H1 (cell line): ENCODE measurements around the gene OR8D2. TPM values are rescaled to one million over a fixed set of nuclear protein-coding genes. Genes with fewer than 3 reads are reported as not detected.

Experiments used
- CTCF ChIA-PET: fragments of 300-600 bp; sonication (Branson Sonifier 250); formaldehyde crosslinking; loops from one replicate; lab custom pipeline; 2021; ENCODE audit not compliant: partially characterized antibody; lab: Charles Lee
- POLR2A ChIA-PET: fragments of 300-600 bp; sonication (Branson Sonifier 250); formaldehyde crosslinking; loops from one replicate; lab custom pipeline; 2021; ENCODE audit warnings: inconsistent platforms; ENCODE audit not compliant: partially characterized antibody; lab: Charles Lee
- DNase-seq, 2 experiments: peaks; one replicate each; pipeline versions ENCODE4 v3.0.0 to v3.0.0-alpha.2; 2010 to 2022; ENCODE audit warnings: low spot score in 2 of 2, low read depth in 1 of 2, mixed read lengths in 1 of 2
- FAIRE-seq: peaks from 2 replicates; lab custom pipeline; 2011; peaks lifted over from hg19 to GRCh38; lab: Jason Lieb, UNC
- H2AFZ ChIP-seq: 2 replicates; pipeline ENCODE4 v1.8.1; 2012; ENCODE audit warnings: low read length, inconsistent platforms
- H2AK5ac ChIP-seq: 2 replicates; pipeline ENCODE4 v1.6.1; 2013; ENCODE audit warnings: low read depth, low read length
- H2BK120ac ChIP-seq: replicated peaks from 2 replicates; pipeline ENCODE3; 2013; ENCODE audit warnings: low read depth, low read length, inconsistent platforms
- H2BK12ac ChIP-seq: 2 replicates; pipeline ENCODE4 v1.6.1; 2013; ENCODE audit warnings: low read depth, low read length
- H2BK15ac ChIP-seq: 2 replicates; pipeline ENCODE4 v1.6.1; 2013; ENCODE audit warnings: low read length
- H2BK20ac ChIP-seq: 2 replicates; pipeline ENCODE4 v1.6.1; 2013; ENCODE audit warnings: low read length
- H2BK5ac ChIP-seq: 2 replicates; pipeline ENCODE4 v1.6.1; 2013; ENCODE audit warnings: low read depth, low read length
- H3K14ac ChIP-seq: 2 replicates; pipeline ENCODE4 v1.6.1; 2013; ENCODE audit warnings: inconsistent platforms; ENCODE audit not compliant: insufficient read length
- H3K18ac ChIP-seq: 2 replicates; pipeline ENCODE4 v1.6.1; 2013; ENCODE audit warnings: low read length; ENCODE audit errors: extremely low read depth
- H3K23ac ChIP-seq: 2 replicates; pipeline ENCODE4 v1.6.1; 2013; ENCODE audit warnings: inconsistent platforms; ENCODE audit not compliant: insufficient read length
- H3K23me2 ChIP-seq: 2 replicates; pipeline ENCODE4 v1.6.1; 2013; ENCODE audit warnings: low read depth, low read length
- H3K27ac ChIP-seq: 2 replicates; pipeline ENCODE4 v1.6.1; 2011; ENCODE audit warnings: low read depth, low read length, inconsistent platforms
- H3K27me3 ChIP-seq, 4 experiments: replicated peaks in 1 of 4; 1 replicate in 1 of 4; 2 replicates in 3 of 4; pipeline versions ENCODE4 v1.6.1 to v1.8.1; 2011 to 2013; ENCODE audit warnings: low read length in 3 of 4, mild to moderate bottlenecking in 3 of 4, inconsistent platforms in 2 of 4, mixed read lengths in 2 of 4, moderate library complexity in 1 of 4; ENCODE audit not compliant: control insufficient read depth in 3 of 4, insufficient read depth in 3 of 4; ENCODE audit errors: extremely low read depth in 1 of 4
- H3K36me3 ChIP-seq, 4 experiments: 2 replicates each; pipeline versions ENCODE4 v1.6.1 to v1.8.1; 2011 to 2013; ENCODE audit warnings: mild to moderate bottlenecking in 4 of 4, low read length in 3 of 4, moderate library complexity in 2 of 4, control low read depth in 1 of 4, inconsistent platforms in 1 of 4; ENCODE audit not compliant: insufficient read depth in 4 of 4, control insufficient read depth in 2 of 4
- H3K4ac ChIP-seq: replicated peaks from 2 replicates; pipeline ENCODE3; 2013; ENCODE audit warnings: low read length, low read depth, mixed read lengths, inconsistent platforms; ENCODE audit not compliant: insufficient read length
- H3K4me1 ChIP-seq, 4 experiments: replicated peaks in 1 of 4; 1 replicate in 1 of 4; 2 replicates in 3 of 4; pipeline versions ENCODE4 v1.6.1 to v1.8.1; 2011 to 2013; ENCODE audit warnings: low read length in 3 of 4, inconsistent platforms in 2 of 4, mixed read lengths in 1 of 4; ENCODE audit not compliant: insufficient read depth in 4 of 4, control insufficient read depth in 3 of 4
- H3K4me2 ChIP-seq, 2 experiments: 2 replicates each; pipeline versions ENCODE4 v1.6.1 to v1.8.1; 2011 to 2013; ENCODE audit warnings: low read depth in 2 of 2, low read length in 2 of 2, control low read depth in 1 of 2, inconsistent platforms in 1 of 2, mild to moderate bottlenecking in 1 of 2; ENCODE audit not compliant: insufficient read depth in 1 of 2
- H3K4me3 ChIP-seq, 4 experiments: fragments of 200-600, 300-600 bp in 1 of 4; sonication (generic), shearing (Covaris generic), sonication (Bioruptor Twin) in 1 of 4; 2 replicates each; pipeline versions ENCODE4 v1.5.1 to v1.8.1; 2011 to 2016; ENCODE audit warnings: low read length in 4 of 4, low read depth in 3 of 4, control low read depth in 2 of 4, inconsistent platforms in 2 of 4, mild to moderate bottlenecking in 2 of 4, mixed read lengths in 1 of 4, moderate library complexity in 1 of 4; ENCODE audit not compliant: insufficient read depth in 2 of 4; ENCODE audit errors: extremely low read depth in 1 of 4
- H3K56ac ChIP-seq: replicated peaks from 2 replicates; pipeline ENCODE3; 2013; ENCODE audit warnings: low read depth, mild to moderate bottlenecking, mixed read lengths, low read length, inconsistent platforms; ENCODE audit not compliant: insufficient read length
- H3K79me1 ChIP-seq: 2 replicates; pipeline ENCODE4 v1.6.1; 2013; ENCODE audit warnings: low read depth, low read length, control low read depth
- H3K79me2 ChIP-seq, 2 experiments: 2 replicates each; pipeline versions ENCODE4 v1.6.1 to v1.8.1; 2012 to 2013; ENCODE audit warnings: low read length in 2 of 2, mild to moderate bottlenecking in 2 of 2, inconsistent platforms in 1 of 2; ENCODE audit not compliant: insufficient read depth in 2 of 2, control insufficient read depth in 1 of 2
- H3K9ac ChIP-seq, 4 experiments: replicated peaks in 1 of 4; 1 replicate in 1 of 4; 2 replicates in 3 of 4; pipeline versions ENCODE4 v1.6.1 to v1.8.1; 2011 to 2013; ENCODE audit warnings: low read depth in 3 of 4, low read length in 3 of 4, control low read depth in 2 of 4, mild to moderate bottlenecking in 2 of 4, moderate library complexity in 2 of 4, inconsistent platforms in 1 of 4; ENCODE audit errors: extremely low read depth in 1 of 4
- H3K9me3 ChIP-seq, 2 experiments: 2 replicates each; pipeline versions ENCODE4 v1.6.1 to v1.8.1; 2012 to 2013; ENCODE audit warnings: mild to moderate bottlenecking in 2 of 2, moderate library complexity in 2 of 2, control low read depth in 1 of 2, inconsistent platforms in 1 of 2, low read depth in 1 of 2, low read length in 1 of 2, mixed read lengths in 1 of 2; ENCODE audit not compliant: insufficient read depth in 2 of 2
- H4K20me1 ChIP-seq, 2 experiments: replicated peaks in 1 of 2; 2 replicates each; pipeline versions ENCODE3 to v1.8.1; 2011 to 2013; ENCODE audit warnings: inconsistent platforms in 2 of 2, low read length in 2 of 2, mild to moderate bottlenecking in 1 of 2; ENCODE audit not compliant: insufficient read depth in 2 of 2, control insufficient read depth in 1 of 2
- H4K5ac ChIP-seq: 2 replicates; pipeline ENCODE4 v1.6.1; 2013; ENCODE audit warnings: low read length, low read depth, mixed read lengths, inconsistent platforms; ENCODE audit not compliant: insufficient read length
- H4K8ac ChIP-seq: 2 replicates; pipeline ENCODE4 v1.8.0; 2013; ENCODE audit warnings: mild to moderate bottlenecking, moderate library complexity, low read length, inconsistent platforms; ENCODE audit not compliant: insufficient read depth; ENCODE audit errors: extremely low read depth
- H4K91ac ChIP-seq: replicated peaks from 2 replicates; pipeline ENCODE3; 2013; ENCODE audit warnings: low read length, mixed read lengths, inconsistent platforms; ENCODE audit not compliant: insufficient read length
- SIX5 ChIP-seq: IDR thresholded peaks from 2 replicates; pipeline ENCODE4 v1.6.1; 2011; ENCODE audit warnings: mild to moderate bottlenecking, low read depth, low read length
- WGBS, 2 experiments: shearing (Covaris generic) in 1 of 2; methylation state at CpG; one replicate each; pipeline versions ENCODE4 v1.1.6 to v1.1.7; 2013 to 2015; ENCODE audit warnings: low lambda C conversion rate in 2 of 2, mixed read lengths in 2 of 2, inconsistent platforms in 1 of 2, low coverage in 1 of 2, missing lambda C conversion rate in 1 of 2; ENCODE audit not compliant: insufficient replicate concordance in 2 of 2, insufficient coverage in 1 of 2, insufficient read length in 1 of 2; ENCODE audit errors: extremely low coverage in 1 of 2, missing lambda C conversion rate in 1 of 2; 5-methylcytosine and 5-hydroxymethylcytosine counted together
- polyA plus RNA-seq, 7 experiments: library from polyadenylated mRNA; depleted of rRNA in 3 of 7; stranded (reverse) in 5 of 7; unstranded in 2 of 7; fragments of >200 nt in 5 of 7; fragments of 200-250 nt in 2 of 7; gene quantifications; 1 replicate in 5 of 7; 2 replicates in 1 of 7; 4 replicates in 1 of 7; pipeline versions ENCODE4 v1.2.1 to v1.2.3, GENCODE V29; 2011 to 2013; ENCODE audit warnings: missing spikeins in 2 of 7, mixed read lengths in 2 of 7
- total RNA-seq: library from RNA; stranded (reverse); fragmentation: NEBNext Ultra II Directional; extraction: Animal tissue kit (Norgen Biotek cat#: 25700); gene quantifications from 2 replicates; pipeline ENCODE4 v1.2.1, GENCODE V29; 2021

The OR8D2 gene
- total and polyA plus RNA-seq, 2 of the 8 experiments (the other 6 are each of a cell fraction or from before 2014, with no cell fraction given): not detected

- no peaks in the 10 kb centered on the region for H3K23me2 ChIP-seq
- no peak overlapping the region for H3K4me3 ChIP-seq
- no peak overlapping the region for H3K27ac ChIP-seq
- no peaks in the 10 kb centered on the region for H3K36me3 ChIP-seq
- no peaks in the 10 kb centered on the region for H3K9me3 ChIP-seq
- no peak overlapping the region for H3K18ac ChIP-seq
- H3K23ac ChIP-seq: no peak overlapping the region
- no peak overlapping the region for H4K8ac ChIP-seq
- no peaks in the 10 kb centered on the region for H3K79me2 ChIP-seq
- no peak overlapping the region for H3K14ac ChIP-seq
- H4K5ac ChIP-seq: no peak overlapping the region
- H3K4ac ChIP-seq: no peak overlapping the region
- H3K4me2 ChIP-seq: no peak overlapping the region
- no peaks in the 10 kb centered on the region for H3K79me1 ChIP-seq
- H2AFZ ChIP-seq: no peak overlapping the region
- no peak overlapping the region for H2BK15ac ChIP-seq
- H2BK20ac ChIP-seq: no peak overlapping the region
- no peaks in the 10 kb centered on the region for H4K20me1 ChIP-seq
- no peak overlapping the region for H2BK12ac ChIP-seq
- no peak for TF ChIP-seq SIX5
- TF ChIP-seq, all 59 proteins: peak for 0
- H3K4me1 ChIP-seq: no peaks in the 10 kb centered on the region
- CTCF ChIA-PET: no interaction called here
- POLR2A ChIA-PET: no interaction called here
- FAIRE-seq (no peak), DNase-seq (no peak)
- no peak overlapping the region for H3K56ac ChIP-seq
- H2BK5ac ChIP-seq: no peak overlapping the region
- H2AK5ac ChIP-seq: no peak overlapping the region
- WGBS, 2 experiments: 93% methylated on average over 3 of the region's 3 CpGs; no CpG with 5 or more reads in 1 of the 2 experiments
- no peak overlapping the region for H2BK120ac ChIP-seq
- no peaks in the 10 kb centered on the region for H3K27me3 ChIP-seq
- no peak overlapping the region for H4K91ac ChIP-seq
- no peak overlapping the region for H3K9ac ChIP-seq
These were observed 34.2 kb downstream of the OR8D2 start for GRCh38 chr11:124285610-124286344.
